NOMO-1 treated with DMSO at 0.1 percent for 48 hours (cell line): ENCODE data around the gene NR3C1.
A peak's percentile ranks its signal among the peaks of the same experiment; 100 is the strongest.

Source experiments
- DNase-seq: peaks from one replicate; lab custom pipeline; 2025; ENCODE audit not compliant: unreplicated experiment; lab: John Stamatoyannopoulos, UW

NR3C1 gene

DNA sequence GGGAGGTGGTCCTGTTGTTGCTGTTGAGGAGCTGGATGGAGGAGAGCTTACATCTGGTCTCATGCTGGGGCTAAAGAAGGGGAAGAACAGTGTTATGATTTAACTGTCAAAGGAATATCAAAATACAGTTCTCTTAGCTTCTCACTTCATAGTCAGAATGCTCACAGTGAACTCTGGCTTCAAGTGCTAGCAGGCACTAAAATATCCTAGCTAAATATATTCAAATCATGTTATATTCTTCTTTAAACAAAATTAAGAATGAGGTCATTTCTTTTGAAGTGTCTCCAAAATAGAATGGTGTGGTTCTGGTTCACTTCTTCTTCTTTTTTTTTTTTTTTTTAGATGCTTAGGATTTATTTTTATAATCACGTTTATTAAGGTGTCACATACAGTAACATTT is 89.4 kb downstream of the NR3C1 start:
- DNase-seq: no peak

DNA sequence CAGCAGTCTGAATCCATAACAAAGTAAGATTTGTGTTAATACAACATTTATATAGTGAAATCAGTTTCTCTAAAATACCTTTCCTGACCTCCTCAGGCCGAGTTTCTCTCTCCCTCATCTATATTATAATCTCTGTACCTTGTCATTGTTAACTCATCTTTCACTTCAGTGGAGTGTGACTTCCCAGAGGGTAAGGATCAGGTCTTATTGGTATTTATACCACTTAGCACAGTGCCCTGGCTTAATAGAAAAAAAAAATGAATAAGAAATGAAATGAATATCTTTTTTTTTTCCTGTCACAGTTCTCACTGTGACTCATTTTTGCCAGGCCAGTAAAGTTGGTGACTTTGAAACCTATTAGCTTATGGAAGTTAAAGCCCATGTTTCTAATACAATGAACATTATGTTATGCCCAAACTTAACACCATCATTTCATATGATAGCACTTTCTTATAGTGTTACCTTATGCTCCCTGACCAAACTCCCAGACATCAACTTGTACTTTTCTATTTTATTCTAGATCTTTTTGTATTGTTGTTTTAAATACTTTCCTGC is 90.1 kb downstream of the NR3C1 start:
- no peak for DNase-seq

DNA sequence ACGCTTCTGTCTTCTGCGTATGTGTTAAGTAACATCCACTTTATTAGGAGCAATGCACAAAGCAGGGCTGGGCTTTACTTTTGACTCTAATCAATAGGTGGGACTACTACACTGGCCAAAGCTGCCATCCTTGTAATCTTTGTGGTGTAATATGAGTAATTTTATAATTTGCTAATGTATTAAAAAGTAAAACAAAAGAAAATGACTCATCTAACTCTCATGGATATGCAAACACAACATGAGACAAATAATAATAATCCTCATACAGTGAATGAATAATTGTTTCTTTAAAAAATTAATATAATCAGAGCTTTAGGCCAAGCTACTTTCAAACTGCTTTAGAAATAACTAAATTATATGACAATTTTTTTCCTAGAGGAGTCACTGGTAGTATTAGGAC is 90.7 kb downstream of the NR3C1 start:
- no peak for DNase-seq

DNA sequence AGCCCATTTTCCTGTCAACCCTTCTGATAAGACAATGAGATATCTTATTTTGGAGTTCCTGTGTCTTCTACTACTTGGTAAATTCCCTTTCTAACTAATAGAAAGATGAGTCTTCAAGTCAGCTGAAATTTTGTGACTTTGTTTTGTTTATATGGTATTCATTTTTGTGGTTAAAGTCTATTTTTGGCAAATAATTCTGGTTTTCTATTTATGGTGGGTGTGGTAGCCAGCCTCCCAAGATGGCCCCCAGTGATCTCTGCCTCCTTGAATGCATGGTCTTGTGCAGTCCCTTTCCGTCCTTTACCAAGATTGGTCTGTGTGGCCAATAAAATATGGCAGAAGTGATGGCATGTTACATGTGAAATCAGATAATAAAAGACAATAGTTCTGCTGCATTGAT is 91.5 kb downstream of the NR3C1 start:
- no peak for DNase-seq

DNA sequence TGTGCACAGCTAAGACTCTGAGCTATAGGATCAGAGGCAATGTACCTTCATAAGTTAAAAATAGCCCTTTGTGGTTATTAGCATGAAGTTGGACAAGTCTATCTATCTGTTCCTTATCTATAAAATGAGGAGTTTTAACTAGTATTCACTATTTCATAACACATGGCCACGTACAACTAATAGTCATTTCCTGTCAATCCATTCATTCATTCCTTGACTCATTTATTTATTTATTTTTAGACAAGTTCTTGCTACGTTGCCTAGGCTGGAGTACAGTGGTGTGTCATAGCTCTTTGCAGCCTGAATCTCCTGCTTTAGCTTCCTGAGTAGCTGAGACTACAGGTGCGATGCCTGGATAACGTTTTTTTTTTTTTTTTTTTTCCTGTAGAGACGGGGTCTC is 92.1 kb downstream of the NR3C1 start:
- DNase-seq: no peak

DNA sequence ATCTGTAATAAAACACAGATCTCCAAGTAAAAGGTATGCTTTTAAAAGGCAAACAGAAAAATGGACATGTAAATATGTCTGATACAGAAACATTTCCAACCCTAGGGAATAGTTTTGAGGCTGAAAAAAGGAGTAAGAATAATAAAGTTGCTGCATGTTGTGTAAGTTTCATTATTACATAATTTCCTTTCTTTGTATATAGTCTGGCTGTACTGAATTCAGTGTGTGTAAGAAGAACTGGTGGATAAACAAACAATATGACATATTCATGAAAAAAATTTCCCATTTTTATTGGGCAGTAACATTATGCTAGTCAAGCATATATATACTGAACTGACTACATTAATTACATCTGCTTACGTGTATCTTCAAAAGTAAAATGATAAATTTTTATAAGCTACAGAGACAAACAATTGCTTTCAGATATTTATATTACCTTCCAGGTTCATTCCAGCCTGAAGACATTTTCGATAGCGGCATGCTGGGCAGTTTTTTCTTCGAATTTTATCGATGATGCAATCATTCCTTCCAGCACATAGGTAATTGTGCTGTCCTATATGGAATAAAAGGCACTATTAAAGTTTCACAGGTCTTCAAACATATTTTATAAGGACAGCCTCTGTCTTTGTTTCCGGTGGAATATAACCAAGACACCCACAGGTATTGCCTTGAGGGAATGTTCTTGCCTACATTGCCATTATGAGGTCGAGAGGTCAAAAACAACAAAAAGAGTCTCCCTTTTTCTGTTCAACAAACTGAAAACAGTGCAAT is 93.6 kb downstream of the NR3C1 start:
- peak; percentile 43 for DNase-seq

DNA sequence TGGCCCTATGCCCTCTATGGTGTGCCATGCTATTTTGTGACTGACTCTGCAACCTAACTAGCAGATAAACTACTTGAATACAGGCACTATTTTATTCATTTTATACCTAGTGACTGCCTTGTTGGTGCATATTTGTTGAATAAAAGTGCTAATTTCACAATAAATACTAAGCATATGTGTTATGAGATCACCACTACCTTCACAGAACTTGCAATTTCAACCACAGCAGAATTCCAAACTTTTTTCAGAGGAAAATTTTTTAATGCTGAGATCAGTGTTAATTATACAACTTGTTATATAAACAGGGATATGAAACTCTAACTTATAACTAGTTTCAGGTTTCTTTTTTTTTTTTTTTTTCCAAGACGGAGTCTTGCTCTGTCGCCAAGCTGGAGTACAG is 94.8 kb downstream of the NR3C1 start:
- no peak for DNase-seq

DNA sequence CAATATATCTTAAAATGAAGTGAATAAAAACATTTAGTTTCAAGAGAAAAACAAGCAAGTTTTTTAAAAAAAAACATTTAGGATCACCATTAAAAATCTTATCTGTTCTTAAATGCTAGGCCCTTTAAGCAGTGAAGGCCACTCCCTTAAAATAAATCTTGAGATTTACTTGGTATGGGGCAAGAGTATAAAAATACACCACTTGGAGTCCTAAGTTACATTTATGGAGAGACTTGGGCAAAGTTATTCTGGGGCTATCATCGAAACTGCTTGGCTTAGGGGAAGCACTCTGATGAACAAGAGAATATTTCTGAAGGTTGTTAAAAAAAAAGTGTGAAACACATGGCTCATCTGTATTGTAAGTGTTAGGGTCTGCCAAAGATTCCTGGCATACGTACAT is 97.4 kb downstream of the NR3C1 start:
- DNase-seq: no peak

DNA sequence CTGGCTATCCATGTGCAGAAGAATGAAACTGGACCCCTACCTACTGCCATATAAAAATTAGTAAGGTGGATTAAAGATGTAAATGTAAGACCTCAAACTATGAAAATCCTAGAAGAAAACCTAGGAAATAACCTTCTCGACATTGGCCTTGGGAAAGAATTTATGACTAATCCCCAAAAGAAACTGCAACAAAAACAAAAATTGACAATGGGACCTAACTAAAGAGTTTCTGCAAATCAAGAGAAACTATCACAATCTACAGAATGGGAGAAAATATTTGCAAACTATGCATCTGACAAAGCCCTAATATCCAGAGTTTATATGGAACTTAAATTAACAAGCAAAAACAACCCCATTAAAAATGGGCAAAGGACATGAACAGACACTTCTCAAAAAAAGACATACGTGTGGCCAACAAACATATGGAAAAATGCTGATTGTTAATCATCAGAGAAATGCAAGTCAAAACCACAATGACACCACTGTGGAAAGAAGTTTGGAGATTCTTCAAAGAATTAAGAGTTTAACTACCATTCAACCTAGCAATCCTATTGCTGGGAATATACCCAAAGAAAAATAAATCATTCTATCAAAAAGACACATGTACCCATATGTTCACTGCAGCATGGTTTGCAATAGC is 98.5 kb downstream of the NR3C1 start:
- no peak for DNase-seq

DNA sequence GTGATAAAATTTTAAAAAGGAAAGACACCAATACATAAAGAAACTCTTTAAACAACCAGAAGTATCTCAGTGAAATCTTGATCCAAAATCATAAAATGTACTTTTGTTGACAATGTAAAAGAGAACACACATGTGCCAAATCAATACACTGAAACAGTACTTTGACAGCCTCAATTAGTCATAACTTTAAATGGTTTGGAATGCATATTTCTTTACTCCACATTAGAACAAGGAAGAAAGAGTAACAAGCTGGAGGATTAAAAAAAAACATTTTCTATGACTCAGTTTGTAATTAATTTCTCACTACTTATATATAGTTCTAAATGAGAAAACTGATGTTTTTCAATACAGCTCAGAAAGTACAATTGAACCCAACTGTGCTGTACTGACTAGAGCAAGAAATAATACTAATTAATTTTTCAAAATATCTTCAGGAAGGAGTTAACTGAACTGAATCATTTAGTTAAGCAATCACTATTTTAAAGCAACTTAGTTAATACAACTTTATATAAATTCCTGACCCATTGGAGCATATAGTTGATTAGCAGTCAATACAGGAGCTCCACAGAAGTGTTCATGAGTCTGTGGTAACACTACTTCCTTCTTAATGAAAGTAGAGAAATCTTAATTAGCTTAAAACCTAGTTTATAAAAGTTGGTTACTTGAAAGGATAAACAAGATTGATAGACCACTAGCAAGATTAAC is 101.0 kb downstream of the NR3C1 start:
- no peak for DNase-seq

DNA sequence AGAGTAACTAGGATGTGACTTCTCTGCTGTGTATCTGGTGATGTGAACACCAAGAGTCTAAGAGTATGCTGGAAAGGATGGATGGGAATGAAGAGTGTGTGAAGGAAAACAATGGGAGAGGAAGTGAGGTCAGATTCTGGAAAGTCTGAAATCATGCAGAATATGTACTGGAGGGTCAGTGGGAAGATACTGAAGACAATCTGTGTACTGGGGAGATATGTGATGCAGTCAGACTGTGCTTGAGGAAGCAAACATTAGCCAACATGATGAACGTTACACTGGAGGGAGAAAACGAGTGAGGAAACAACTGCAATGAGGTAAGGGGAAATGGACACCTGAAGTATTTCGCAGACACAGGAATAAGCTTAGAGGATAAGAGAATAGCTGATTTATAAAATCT is 105.7 kb downstream of the NR3C1 start:
- no peak for DNase-seq

DNA sequence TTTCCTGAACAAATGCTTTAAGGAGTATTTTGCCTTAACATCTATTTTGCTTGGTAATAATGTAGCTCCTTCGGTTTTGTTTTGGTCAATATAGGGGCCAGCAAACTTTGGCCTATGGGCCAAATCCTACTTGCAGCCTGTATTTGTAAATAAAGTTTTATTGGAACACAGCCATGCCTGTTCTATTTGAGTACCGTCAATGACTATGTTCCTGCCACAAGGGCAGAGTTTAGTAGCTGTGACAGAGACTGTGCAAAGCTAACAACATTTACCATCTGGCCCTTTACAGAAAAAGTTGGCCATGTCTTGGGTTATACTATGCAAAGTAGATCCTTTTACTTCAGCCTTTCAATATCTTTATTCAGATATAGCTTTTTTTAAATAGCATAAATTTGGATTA is 113.4 kb downstream of the NR3C1 start:
- no peak for DNase-seq

DNA sequence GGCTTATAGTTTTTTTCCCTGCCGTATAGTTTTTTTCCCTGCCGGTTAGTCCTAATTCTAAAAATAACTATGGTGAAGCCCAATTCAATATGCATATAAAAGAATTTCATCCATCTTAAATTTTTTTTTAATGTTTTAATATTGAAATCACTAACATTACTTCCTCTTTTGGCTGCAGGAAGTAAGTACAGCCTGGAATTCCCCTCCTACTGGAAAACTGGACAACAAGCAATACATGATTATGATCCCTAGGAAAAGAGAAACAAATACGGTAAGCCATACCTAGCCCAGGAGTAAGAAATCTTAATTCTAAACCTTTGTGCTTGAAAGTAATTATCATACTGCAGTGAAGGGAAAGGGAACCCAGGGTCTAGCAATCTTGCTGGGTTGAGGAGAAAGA is 119.0 kb downstream of the NR3C1 start:
- DNase-seq: no peak

DNA sequence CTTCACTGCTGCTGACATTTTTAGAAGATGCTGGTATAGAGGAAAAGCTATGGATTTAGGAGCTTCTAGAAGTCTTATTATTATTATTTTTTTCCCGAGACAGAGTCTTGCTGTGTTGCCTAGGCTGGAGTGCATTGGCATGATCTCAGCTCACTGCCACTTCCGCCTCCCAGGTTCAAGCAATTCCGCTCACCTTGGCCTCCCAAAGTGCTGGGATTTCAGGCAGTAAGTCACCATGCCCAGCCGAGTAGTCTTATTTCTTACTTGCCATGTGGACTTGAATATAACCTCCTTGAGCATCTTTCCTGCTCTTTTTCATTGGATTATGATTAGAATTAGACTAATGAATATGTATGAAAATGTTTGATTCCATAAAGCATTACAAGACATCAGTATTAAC is 119.5 kb downstream of the NR3C1 start:
- no peak for DNase-seq

DNA sequence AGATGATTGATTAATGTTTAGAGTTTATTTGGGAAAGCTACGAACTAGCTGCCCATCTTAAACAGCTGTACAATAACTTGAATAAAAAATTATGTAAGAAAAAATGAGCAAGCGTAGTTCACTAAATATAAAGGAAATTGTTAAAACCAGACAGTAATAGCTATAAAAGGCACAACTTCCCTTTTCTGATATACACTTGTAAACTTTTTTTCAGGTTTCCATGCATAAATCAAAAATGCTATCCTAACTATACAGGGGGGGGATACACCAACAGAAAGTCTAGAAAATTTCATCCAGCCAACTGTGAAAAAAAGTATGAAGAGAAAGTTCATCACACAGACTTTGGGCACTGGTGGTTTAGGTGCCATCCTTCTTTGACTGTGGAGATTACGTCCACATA is 122.3 kb downstream of the NR3C1 start:
- peak; percentile 80 for DNase-seq

DNA sequence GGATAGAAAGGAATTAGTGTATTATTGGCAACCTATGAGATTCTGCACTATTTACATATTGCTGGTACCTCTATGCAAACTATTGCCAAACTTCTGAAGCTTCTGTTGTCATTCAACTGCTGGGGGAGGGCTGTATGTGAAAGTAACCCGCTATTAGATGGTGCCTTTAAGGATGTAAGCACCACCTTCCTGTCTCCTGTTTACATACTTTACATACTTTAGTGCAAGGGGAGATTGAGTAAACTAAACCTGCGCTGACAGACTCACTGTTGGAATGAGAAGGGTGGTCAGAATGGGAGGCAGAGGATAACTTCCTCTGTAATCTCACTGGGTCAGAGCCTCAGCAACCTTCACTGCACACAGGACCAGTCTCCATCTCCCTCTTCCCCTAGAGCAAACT is 123.8 kb downstream of the NR3C1 start:
- DNase-seq: no peak

DNA sequence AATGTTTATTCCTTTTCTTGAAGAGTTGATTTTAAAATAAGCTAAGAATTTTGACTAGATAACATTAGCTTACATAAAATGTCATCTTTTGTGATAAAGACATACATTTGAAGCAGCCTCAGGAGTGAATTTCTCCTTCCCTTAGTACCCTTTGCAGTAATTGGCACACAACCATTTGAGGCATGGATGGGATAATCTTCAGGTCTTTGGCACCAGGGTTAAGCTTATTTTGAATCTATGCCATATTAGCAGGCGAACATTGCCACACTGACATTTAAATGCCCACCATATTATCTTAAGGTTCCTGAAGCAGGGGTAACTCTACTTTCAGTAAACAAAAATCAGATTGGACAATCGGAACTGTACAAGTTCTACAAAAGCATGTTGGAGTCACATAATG is 126.0 kb downstream of the NR3C1 start:
- no peak for DNase-seq

DNA sequence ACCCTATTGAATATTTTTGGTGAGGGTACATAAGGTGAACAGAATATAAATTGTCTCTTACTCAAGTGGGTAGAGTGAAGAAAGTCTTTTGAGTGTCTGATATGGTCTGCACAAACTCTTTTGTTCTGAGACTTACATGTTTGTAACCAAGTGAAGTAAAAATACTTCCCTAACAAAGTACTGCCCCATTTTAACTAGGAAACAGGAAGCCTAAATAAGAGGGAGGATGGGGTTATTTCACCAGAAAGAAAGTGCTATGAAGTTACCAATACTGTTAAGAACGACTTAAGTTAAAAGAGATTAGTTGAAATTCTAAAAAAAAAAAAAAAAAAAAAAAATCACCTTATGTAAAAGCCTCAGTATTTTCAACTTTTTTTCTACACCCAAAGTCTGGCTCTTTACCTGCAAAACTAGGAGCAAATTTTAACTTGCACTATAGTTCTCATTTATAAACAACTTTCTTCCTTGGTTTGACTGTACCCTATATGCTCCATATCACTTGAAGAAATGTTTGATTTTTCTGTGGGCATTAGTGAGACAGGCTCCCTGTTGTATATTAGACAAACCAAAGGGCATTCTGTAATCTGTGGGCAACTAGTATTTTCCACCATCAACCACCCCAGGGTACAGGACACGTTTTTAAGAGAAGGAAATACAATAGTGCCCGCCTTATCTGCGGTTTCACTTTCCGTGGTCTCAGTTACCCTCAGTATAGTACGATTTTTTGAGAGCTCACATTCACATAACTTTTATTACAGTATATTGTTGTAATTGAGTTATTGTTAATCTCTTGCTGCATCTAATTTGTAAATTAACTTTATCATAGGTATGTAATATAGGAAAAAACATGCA is 127.7 kb downstream of the NR3C1 start:
- DNase-seq: peak; percentile 15

DNA sequence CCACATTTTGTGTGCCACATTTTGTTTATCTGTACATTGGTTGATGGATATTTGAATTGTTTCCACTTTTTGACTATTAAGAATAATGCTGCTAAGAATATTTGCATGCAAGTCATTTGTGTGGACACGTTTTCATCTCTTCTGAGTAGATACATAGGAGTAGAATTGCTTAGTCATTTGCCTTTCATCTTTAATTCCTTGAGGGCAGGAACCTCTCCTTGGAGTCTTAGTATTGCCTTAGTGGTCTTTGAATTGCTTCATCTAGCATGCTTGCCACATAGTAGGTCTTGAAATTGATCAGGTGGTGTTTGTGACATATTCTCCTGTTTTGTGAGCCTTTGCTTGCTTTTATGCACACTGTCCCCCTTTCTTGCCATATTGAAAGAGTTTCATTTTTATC is 128.5 kb downstream of the NR3C1 start:
- no peak for DNase-seq

DNA sequence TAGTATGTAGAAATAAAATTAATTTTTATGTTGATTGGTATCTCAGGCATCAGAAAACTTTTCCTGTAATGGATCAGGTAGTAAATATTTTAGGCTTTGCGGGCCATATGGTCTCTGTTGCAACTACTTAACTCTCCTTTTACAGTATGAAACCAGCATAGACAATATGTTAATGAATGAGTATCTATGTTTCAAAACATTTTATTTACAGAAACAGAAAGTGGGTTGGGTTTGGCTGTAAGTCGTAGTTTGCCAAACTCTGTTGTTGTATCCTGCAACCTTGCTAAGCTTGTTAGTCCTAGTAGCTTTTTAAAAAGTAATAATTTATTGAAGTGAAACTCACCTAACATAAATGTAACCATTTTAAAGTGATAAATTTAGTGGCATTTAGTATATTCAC is 132.1 kb downstream of the NR3C1 start:
- DNase-seq: no peak

DNA sequence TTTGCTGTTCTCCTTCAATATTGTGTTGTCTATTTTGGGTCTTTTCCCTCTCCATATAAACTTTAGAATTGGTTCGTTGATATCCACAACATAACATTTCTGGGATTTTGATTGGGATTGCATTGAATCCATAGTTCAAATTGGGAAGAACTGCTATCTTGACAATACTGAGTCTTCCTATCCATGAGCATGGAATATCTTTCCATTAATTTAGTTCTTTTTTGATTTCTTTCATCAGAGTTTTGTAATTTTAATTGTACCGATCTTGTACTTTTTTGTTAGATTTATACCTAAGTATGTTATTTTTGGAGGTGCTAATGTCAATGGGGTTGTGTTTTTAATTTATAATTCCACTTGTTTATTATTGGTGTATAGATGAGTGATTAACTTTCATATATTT is 135.1 kb downstream of the NR3C1 start:
- DNase-seq: no peak
